Osteoblast (primary cell): Measurements from ENCODE around the gene FMN1. TPM values are rescaled to one million over a fixed set of nuclear protein-coding genes. Genes with fewer than 3 reads are reported as not detected.
A peak's percentile ranks its signal among the peaks of the same experiment; 100 is the strongest.

Experiments used
- DNase-seq: peaks from one replicate; pipeline ENCODE4 v3.0.0; 2011; ENCODE audit warnings: low spot score, mixed read lengths; ENCODE audit not compliant: insufficient read length; ENCODE audit errors: missing footprints
- H2AFZ ChIP-seq: 2 replicates; pipeline ENCODE4 v1.6.0; 2011; ENCODE audit warnings: mild to moderate bottlenecking, low read length
- H3K27ac ChIP-seq: 2 replicates; pipeline ENCODE4 v1.5.1; 2011; ENCODE audit warnings: mild to moderate bottlenecking, low read depth, low read length, moderate library complexity
- H3K27me3 ChIP-seq: 2 replicates; pipeline ENCODE4 v1.6.0; 2012; ENCODE audit warnings: mild to moderate bottlenecking, control low read depth, inconsistent platforms, low read length, moderate library complexity; ENCODE audit not compliant: insufficient read depth
- H3K36me3 ChIP-seq: 2 replicates; pipeline ENCODE4 v1.5.1; 2011; ENCODE audit warnings: mild to moderate bottlenecking, low read length, control low read depth, moderate library complexity; ENCODE audit not compliant: insufficient read depth
- H3K4me1 ChIP-seq: 2 replicates; pipeline ENCODE4 v1.5.1; 2011; ENCODE audit warnings: mild to moderate bottlenecking, low read length, control low read depth, moderate library complexity; ENCODE audit not compliant: insufficient read depth
- H3K4me2 ChIP-seq: 2 replicates; pipeline ENCODE4 v1.6.0; 2011; ENCODE audit warnings: mild to moderate bottlenecking, low read length; ENCODE audit not compliant: insufficient read depth
- H3K4me3 ChIP-seq: fragments of 200-600 bp; sonication (generic); 3 replicates; pipeline ENCODE4 v1.5.1; 2012; ENCODE audit warnings: mild to moderate bottlenecking, low read length, inconsistent platforms; ENCODE audit not compliant: insufficient read depth
- H3K79me2 ChIP-seq: 2 replicates; pipeline ENCODE4 v1.6.0; 2012; ENCODE audit warnings: mild to moderate bottlenecking, low read length, control low read depth, inconsistent platforms; ENCODE audit not compliant: insufficient read depth
- H3K9me3 ChIP-seq: 2 replicates; pipeline ENCODE4 v1.5.1; 2011; ENCODE audit warnings: low read depth, low read length, control low read depth
- H4K20me1 ChIP-seq: 2 replicates; pipeline ENCODE4 v1.6.0; 2012; ENCODE audit warnings: mild to moderate bottlenecking, low read length, control low read depth; ENCODE audit not compliant: insufficient read depth
- small RNA-seq: library from RNA; depleted of rRNA; stranded (forward); fragments of <200 nt; gene quantifications from one replicate; pipeline ENCODE3, GENCODE V24; 2012
- total RNA-seq: library from RNA; depleted of rRNA; stranded (reverse); fragments of >200 nt; gene quantifications from 2 replicates; pipeline ENCODE4 v1.2.3, GENCODE V29; 2012
- TF ChIP-seq, protein P1 (sequence below): IDR thresholded peaks from 2 replicates; pipeline ENCODE4 v1.5.1; 2011; ENCODE audit warnings: mild to moderate bottlenecking, low read depth, low read length, moderate library complexity; ENCODE audit errors: extremely low read depth

FMN1 gene
- total RNA-seq, 1 donor = 9.0 TPM

DNA sequence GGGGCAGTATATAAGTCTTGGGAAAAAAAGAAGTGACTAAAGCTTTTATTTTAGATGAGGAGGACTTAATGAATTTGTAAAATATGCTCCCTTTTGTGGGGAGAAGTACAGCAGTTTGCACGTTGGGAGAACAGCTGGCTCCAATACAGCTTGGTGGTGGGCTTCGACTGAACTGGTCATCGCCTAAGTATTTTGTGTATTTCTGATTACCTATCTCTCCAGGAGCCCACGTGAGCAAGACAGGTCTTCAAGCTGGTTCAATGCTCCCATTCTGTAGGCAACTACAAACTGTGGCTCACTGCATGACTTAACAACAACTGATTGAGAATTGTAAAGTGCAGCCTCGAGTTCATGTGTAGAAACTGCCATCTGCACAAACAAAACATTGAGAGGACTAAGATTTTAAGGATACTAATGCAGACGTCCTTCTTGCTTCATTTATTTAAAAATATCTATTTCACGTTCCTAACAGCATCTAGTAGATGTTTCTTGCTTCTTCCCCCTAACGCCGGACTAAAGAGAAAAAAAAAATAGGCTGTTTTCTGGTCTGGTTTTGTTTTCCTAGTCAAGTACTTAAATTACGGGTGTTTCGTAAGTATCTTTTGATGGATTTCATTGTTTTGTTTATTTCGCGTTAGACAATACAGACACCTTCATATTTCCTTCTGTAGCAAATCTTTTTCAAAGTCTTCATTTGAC, 478.1 kb downstream of the FMN1 start:
- peak overlapping the region; percentile 80 for H3K4me2 ChIP-seq
- peak; percentile 49 for DNase-seq
- no peaks in the 10 kb centered on the region for H3K9me3 ChIP-seq

More for the DNA sequence above, 478.1 kb downstream of the FMN1 start:
- TF ChIP-seq, protein P1, sequence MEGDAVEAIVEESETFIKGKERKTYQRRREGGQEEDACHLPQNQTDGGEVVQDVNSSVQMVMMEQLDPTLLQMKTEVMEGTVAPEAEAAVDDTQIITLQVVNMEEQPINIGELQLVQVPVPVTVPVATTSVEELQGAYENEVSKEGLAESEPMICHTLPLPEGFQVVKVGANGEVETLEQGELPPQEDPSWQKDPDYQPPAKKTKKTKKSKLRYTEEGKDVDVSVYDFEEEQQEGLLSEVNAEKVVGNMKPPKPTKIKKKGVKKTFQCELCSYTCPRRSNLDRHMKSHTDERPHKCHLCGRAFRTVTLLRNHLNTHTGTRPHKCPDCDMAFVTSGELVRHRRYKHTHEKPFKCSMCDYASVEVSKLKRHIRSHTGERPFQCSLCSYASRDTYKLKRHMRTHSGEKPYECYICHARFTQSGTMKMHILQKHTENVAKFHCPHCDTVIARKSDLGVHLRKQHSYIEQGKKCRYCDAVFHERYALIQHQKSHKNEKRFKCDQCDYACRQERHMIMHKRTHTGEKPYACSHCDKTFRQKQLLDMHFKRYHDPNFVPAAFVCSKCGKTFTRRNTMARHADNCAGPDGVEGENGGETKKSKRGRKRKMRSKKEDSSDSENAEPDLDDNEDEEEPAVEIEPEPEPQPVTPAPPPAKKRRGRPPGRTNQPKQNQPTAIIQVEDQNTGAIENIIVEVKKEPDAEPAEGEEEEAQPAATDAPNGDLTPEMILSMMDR = no peak
- H3K4me1 ChIP-seq = peaks cover 16% of the 10 kb centered on the region
- peaks cover 39% of the 10 kb centered on the region for H3K79me2 ChIP-seq
- no peak overlapping the region for H2AFZ ChIP-seq
- peaks cover 33% of the 10 kb centered on the region for H3K36me3 ChIP-seq
- H3K4me3 ChIP-seq = peak overlapping the region; percentile 93
- H3K27me3 ChIP-seq = no peaks in the 10 kb centered on the region
- H4K20me1 ChIP-seq = peaks cover 29% of the 10 kb centered on the region
- peak overlapping the region; percentile 82 for H3K27ac ChIP-seq

Small RNA genes lying within 50 kb of the gene (small RNA-seq; reads per million reads assigned to genes)
- not detected for gene RF00591

Other genes with a start within 250 kb of the FMN1 start
- not detected in 2 replicates for gene RYR3, start 116.3 kb upstream of the FMN1 start, total RNA-seq